Measurements from ENCODE around the gene RNF208.
"Not testable (repeated sequence)": the region's sequence is repeated elsewhere in the genome, so short reads cannot be mapped to it uniquely, and the experiment has no call there.

Gene RNF208

GRCh38 chr9:137222190-137223077 is at the start of gene RNF208:
Gene RNF208 (minus strand): TSS chr9:137222240. CDS start chr9:137221212, 1,028 bp downstream.
- no peak for DNase-seq

GRCh38 chr9:137271696-137272076 is 49.6 kb upstream of the RNF208 start:
- DNase-seq: no peak

- DNase-seq: no peak
Observed at GRCh38 chr9:137270929-137271695, 49.1 kb upstream of the RNF208 start.

DNA sequence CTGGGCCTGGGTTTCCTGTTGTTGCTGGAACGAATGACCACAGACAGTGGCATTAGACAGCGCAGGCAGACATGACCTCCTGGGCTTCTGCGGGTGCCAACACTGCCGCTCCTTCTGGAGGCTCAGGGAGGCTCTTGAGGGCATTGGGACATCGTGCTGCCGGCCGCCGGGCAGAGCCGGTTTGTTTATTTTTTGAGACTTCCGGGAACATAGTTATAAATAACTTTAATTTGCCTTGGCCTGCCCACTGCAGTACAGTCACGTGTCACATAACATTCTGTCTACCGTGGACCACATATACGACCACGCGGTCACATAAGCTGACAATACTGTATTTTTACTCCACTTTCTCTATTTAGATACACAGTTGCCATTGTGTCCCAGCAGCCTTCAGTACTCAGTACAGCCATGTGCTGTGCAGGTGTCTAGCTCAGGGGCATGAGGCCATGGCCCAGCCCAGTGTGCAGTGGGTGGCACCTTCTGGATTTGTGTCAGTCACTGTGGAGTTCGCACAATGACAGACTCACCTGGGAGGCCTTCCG is 47.3 kb upstream of the RNF208 start:
- DNase-seq: no peak

- DNase-seq: no peak
Observed at GRCh38 chr9:137268538-137269201, 46.6 kb upstream of the RNF208 start.

GRCh38 chr9:137267933-137268355 is 45.9 kb upstream of the RNF208 start:
- no peak for DNase-seq

- no peak for DNase-seq
Observed at GRCh38 chr9:137266585-137267453, 44.8 kb upstream of the RNF208 start.

- DNase-seq: no peak
Observed at GRCh38 chr9:137266162-137266527, 44.1 kb upstream of the RNF208 start.

- DNase-seq: no peak
Observed at GRCh38 chr9:137265496-137266161, 43.6 kb upstream of the RNF208 start.

- DNase-seq: no peak
Observed at GRCh38 chr9:137264067-137264466, 42.0 kb upstream of the RNF208 start.

DNA sequence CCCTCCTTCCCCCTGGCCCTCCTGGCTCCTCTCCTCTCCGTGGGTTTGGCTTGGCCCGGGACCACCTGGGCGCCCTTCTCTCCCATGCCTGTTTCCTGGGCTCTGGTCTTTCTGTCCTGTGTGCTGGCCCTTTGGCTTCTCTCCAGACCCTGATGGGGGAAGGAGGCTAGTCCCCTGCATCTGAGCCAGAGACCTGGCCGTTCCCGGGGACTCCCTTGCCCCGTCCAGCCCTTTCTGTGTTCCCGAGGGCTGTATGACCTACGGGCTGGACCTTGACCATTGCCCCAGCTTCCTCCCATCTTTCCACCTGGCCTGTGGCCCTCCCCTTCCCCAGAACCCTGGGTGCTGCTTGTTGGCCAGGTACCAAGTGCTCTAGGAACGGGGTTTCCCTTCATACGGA is 41.5 kb upstream of the RNF208 start:
- no peak for DNase-seq

GRCh38 chr9:137262909-137263285 is 40.9 kb upstream of the RNF208 start:
- DNase-seq: no peak

DNA sequence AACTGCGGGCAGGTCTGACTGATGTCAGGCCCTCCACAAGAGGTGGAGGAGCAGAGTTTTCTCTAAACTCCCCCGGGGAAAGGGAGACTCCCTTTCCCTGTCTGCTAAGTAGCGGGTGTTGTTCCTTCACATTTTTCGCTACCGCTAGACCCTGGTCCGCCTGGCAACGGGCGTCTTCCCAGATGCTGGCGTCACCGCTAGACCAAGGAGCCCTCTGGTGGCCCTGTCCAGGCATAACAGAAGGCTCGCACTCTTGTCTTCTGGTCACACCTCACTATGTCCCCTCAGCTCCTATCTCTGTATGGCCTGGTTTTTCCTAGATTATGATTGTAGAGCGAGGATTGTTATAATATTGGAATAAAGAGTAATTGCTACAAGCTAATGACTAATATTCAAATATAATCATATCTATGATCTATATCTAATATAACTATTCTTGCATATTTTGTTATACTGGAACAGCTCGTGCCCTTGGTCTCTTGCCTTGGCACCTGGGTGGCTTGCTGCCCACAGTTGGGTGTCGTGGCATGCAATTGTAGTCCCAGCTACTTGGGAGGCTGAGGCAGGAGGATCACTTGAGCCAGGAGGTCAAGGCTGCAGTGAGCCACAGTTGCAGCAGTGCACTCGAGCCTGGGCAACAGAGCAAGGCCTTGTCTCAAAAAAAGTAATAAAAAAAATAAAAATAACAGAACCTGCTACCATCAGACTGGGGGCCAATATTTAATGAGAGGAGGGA is 40.3 kb upstream of the RNF208 start:
- not testable (repeated sequence) for DNase-seq

DNA sequence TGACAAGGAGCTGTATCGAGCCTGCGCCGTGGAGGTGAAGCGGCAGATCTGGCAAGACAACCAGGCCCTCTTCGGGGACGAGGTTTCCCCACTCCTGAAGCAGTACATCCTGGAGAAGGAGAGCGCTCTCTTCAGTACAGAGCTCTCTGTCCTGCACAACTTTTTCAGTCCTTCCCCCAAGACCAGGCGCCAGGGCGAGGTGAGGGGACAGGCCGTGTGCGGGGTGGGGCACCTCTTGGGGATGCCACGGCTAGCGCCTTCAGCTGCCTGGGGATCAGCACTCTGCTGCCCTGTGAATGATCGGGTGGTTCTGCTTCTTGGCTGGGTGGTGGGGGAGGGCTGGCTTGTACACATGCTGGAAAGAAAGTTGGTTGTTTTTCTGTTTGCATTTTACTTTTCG is 34.8 kb upstream of the RNF208 start:
- DNase-seq: no peak

DNA sequence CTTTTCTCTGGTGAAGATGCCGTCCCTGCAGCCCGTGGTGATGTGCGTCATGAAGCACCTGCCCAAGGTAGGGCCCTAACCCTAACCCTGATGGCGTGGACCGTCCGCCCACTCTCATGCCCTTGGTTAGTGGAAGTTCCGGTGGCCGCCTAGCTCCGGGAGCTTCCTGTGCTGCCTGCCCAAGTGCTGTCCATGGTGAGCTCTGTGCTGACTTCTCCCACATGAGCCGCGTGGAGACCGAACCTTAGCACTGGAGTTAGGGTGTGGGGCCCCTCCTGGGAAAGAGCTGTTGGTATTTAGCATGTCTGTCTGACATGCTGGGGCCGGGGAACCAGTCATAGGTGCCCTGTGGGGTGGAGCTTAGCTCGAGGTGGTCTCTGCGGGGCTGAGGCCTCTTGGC is 34.3 kb upstream of the RNF208 start:
- no peak for DNase-seq

DNA sequence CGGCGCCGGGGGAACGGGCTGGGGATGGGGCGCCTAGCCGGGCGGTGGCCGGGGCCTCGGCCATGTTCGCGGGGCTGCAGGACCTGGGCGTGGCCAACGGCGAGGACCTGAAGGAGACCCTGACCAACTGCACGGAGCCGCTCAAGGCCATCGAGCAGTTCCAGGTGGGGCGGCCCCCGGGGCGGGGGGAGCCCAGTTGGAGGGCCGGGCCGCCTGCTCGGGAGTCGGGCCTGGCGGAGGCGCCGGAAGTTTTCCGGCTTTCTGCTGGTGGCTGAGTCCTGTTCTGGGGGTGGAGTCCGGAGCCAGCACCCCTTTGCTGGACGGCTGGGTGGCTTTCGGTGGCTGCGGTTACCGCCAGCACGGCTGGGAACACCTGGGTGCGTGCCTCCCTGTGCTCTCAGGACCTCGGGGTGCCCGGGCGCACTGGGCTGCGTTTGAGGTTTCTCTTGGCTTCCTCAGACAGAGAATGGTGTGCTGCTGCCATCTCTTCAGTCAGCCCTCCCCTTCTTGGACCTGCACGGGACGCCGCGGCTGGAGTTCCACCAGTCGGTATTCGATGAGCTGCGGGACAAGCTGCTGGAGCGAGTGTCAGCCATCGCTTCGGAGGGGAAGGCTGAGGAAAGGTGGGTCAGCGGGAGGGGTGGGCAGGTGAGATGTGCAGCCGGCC is 33.5 kb upstream of the RNF208 start:
- DNase-seq: no peak

GRCh38 chr9:137254624-137255447 is 32.8 kb upstream of the RNF208 start, which contains the start of gene NELFB:
Gene NELFB (plus strand): TSS chr9:137255327.
- peak; percentile 96 for DNase-seq

GRCh38 chr9:137253717-137254623 is 31.9 kb upstream of the RNF208 start:
- DNase-seq: no peak

All from activated CD4-positive, alpha-beta T cell treated with anti-CD3 and anti-CD28 coated beads for 1 hour (primary cell).